Lung (tissue), 12 donors: ENCODE data around the gene KCNA5. TPM values are rescaled to one million over a fixed set of nuclear protein-coding genes. Genes with fewer than 3 reads are reported as not detected.

Experiments used
- ATAC-seq: fragments of 200-7000 bp; cut with Tn5 transposase; one replicate; pipeline ENCODE4 v1.9.1; 2020; ENCODE audit warnings: moderate number of reproducible peaks; ENCODE audit not compliant: insufficient read depth, low FRiP score
- DNase-seq, 3 donors: peaks; one replicate each; pipeline ENCODE4 v3.0.0-alpha.2; 2013 to 2017
- H3K27ac ChIP-seq, 2 donors: one replicate each; pipeline ENCODE4 v1.5.1; 2013; ENCODE audit warnings: mild to moderate bottlenecking in 2 of 2, moderate library complexity in 2 of 2, control low read depth in 1 of 2, inconsistent platforms in 1 of 2, low read depth in 1 of 2, low read length in 1 of 2
- H3K27me3 ChIP-seq, 3 donors: one replicate each; pipeline ENCODE4 v1.5.1; 2013; ENCODE audit warnings: low read length in 2 of 3; ENCODE audit not compliant: control insufficient read depth in 3 of 3, insufficient read depth in 3 of 3
- H3K36me3 ChIP-seq, 4 donors: one replicate each; pipeline ENCODE4 v1.5.1; 2013; ENCODE audit warnings: low read length in 4 of 4, mild to moderate bottlenecking in 1 of 4, moderate library complexity in 1 of 4; ENCODE audit not compliant: control insufficient read depth in 4 of 4, insufficient read depth in 4 of 4
- H3K4me1 ChIP-seq, 5 donors: one replicate each; pipeline ENCODE4 v1.5.1; 2013; ENCODE audit warnings: low read length in 5 of 5, mild to moderate bottlenecking in 2 of 5, moderate library complexity in 1 of 5; ENCODE audit not compliant: control insufficient read depth in 5 of 5, insufficient read depth in 5 of 5
- H3K4me3 ChIP-seq: one replicate; pipeline ENCODE4 v1.5.1; 2013; ENCODE audit warnings: mild to moderate bottlenecking, control low read depth, moderate library complexity
- H3K9ac ChIP-seq, 2 donors: one replicate each; pipeline ENCODE4 v1.5.1; 2013; ENCODE audit warnings: low read length in 2 of 2, control low read depth in 1 of 2; ENCODE audit not compliant: insufficient read depth in 1 of 2
- H3K9me3 ChIP-seq, 4 donors: one replicate each; pipeline ENCODE4 v1.5.1; 2013; ENCODE audit warnings: low read length in 3 of 4, mild to moderate bottlenecking in 1 of 4, moderate library complexity in 1 of 4; ENCODE audit not compliant: control insufficient read depth in 4 of 4, insufficient read depth in 3 of 4
- WGBS, 2 donors: extraction: QIAGEN DNeasy Blood & Tissue Kit; methylation state at CpG; one replicate each; pipeline ENCODE4 v1.1.7; 2013; 5-methylcytosine and 5-hydroxymethylcytosine counted together
- polyA plus RNA-seq, 2 donors: library from polyadenylated mRNA; stranded (reverse); fragments of 200-250 nt; gene quantifications; one replicate each; pipeline ENCODE4 v1.2.1, GENCODE V29; 2013
- total RNA-seq, 2 donors: library from RNA; depleted of rRNA in 1 of 2; stranded (reverse); fragments of >200 nt in 1 of 2; gene quantifications; one replicate each; pipeline ENCODE4 v1.2.1, GENCODE V29; 2014 to 2021
- TF ChIP-seq, protein P1 (sequence below): IDR thresholded peaks from 2 replicates; pipeline ENCODE4 v1.5.1; 2012; ENCODE audit warnings: mild to moderate bottlenecking; ENCODE audit errors: control extremely low read depth, extremely low read depth
- donor health status: control.
- donor health status: control.
- donor health status: Bipolar disorder and iron deficiency.
- donor health status: healthy.
- donor health status: DM: yes; HTN: yes; CAD: no.

Gene KCNA5
- total and polyA plus RNA-seq, 4 donors, result 0.46 to 3.8 (median 2.4) TPM

DNA sequence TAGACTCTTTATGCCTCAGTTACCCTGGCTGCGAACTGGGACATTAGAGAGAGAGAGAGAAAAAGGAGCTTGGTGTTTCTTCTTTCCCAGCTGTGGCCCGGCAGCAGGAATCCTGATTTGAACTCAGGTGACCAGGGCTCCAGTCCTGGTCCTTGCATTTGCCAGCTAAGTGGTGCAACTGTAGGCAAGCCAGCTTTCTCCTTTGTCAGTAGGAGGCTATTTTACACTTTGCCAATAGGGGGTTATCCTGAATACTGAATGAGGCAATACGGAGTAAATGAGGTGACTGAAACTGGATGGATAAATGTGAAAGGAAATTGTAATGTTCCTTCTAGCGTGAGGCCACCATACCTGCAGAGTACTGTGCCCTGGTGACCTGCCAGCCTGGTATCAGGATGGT, 27.8 kb downstream of the KCNA5 start:
- TF ChIP-seq, protein P1, sequence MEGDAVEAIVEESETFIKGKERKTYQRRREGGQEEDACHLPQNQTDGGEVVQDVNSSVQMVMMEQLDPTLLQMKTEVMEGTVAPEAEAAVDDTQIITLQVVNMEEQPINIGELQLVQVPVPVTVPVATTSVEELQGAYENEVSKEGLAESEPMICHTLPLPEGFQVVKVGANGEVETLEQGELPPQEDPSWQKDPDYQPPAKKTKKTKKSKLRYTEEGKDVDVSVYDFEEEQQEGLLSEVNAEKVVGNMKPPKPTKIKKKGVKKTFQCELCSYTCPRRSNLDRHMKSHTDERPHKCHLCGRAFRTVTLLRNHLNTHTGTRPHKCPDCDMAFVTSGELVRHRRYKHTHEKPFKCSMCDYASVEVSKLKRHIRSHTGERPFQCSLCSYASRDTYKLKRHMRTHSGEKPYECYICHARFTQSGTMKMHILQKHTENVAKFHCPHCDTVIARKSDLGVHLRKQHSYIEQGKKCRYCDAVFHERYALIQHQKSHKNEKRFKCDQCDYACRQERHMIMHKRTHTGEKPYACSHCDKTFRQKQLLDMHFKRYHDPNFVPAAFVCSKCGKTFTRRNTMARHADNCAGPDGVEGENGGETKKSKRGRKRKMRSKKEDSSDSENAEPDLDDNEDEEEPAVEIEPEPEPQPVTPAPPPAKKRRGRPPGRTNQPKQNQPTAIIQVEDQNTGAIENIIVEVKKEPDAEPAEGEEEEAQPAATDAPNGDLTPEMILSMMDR, result no peak
- WGBS, 2 donors, result 80 to 85% methylated on average over 4 of the region's 4 CpGs

DNA sequence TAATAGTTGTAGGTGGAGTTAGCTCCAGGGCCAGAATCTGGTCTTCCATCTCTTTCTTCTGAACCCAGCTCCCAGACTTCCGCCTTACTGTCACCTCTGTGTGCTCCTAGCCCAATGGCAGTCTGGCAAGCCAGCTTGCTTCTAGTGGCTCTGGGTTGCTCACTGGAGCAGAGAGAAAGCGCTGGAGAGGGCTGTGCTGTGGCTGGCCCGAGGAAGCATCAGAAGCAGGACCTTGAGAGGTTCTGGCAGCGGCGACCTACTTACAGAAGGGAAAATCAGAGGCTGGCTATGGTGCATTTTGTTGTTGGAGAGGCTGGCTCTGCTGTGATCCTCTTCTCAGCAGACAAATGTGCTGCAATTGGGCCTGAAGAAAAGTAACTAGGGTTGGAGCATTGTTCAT, 28.6 kb downstream of the KCNA5 start:
- ATAC-seq (no peak), DNase-seq (no peak)
- TF ChIP-seq, protein P1, result no peak
- 87 to 99% methylated on average over 5 of the region's 5 CpGs for WGBS, 2 donors
- no peak overlapping the region for H3K9ac ChIP-seq
- H3K9me3 ChIP-seq, result peaks cover 0 to 4% (median 0%) of the 10 kb centered on the region in 4 donors
- peaks cover 3 to 11% (median 5%) of the 10 kb centered on the region in 3 donors for H3K27me3 ChIP-seq
- H3K4me3 ChIP-seq, result no peak overlapping the region
- H3K27ac ChIP-seq, result no peak overlapping the region
- H3K4me1 ChIP-seq, result no peaks in the 10 kb centered on the region
- no peaks in the 10 kb centered on the region for H3K36me3 ChIP-seq

More for the DNA sequence above, 27.8 kb downstream of the KCNA5 start:
- peaks cover 0 to 4% (median 0%) of the 10 kb centered on the region in 4 donors for H3K9me3 ChIP-seq
- DNase-seq, result no peak
- H3K27me3 ChIP-seq, result peaks cover 3 to 8% (median 5%) of the 10 kb centered on the region in 3 donors
- no peaks in the 10 kb centered on the region for H3K4me1 ChIP-seq
- H3K9ac ChIP-seq, result no peak overlapping the region
- no peak overlapping the region for H3K4me3 ChIP-seq
- H3K27ac ChIP-seq, result no peak overlapping the region
- ATAC-seq, result no peak
- H3K36me3 ChIP-seq, result no peaks in the 10 kb centered on the region

DNA sequence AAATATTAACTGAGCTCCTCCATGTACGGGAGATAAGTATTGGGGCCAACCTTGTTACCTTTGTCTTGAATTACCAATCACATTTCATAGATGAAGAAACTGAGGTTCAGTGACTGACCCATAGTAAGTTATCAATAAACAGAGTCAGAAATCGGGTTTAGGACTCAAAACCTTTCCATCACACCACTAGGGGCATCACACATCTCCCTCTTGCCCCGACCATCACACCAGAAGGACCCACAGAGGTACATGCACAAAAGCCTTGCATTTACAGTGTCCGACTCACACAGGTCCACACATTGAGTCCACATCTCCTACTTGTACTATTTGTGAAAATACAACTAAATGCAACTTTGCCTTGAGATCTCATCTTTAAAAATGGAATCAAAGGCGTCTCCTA, 29.4 kb downstream of the KCNA5 start:
- peaks cover 0 to 4% (median 0%) of the 10 kb centered on the region in 4 donors for H3K9me3 ChIP-seq
- no peak overlapping the region for H3K9ac ChIP-seq
- TF ChIP-seq, protein P1, result no peak

DNA sequence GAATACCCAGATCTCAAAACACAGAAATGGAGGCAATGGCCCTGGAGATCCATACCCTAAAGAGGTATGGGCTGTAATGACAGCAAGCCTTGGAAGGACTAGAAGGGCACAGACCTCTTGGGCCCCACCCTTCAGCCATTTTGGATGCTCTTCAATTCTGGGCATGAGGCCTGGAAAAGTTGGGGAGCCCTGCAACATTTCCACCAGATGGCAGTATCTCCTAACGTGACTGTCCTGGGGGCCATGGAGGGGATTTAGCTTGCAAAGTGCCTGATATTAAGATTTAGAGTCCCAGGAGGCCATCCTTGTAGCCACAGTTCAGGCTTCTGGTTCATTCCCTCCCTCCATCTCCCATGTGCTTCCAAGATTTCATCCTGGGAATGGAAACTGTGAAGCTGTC, 30.2 kb downstream of the KCNA5 start:
- Histone ChIP-seq H3K4me1 (peaks cover 0 to 3% (median 0%) of the 10 kb centered on the region in 5 donors), H3K4me3 (no peak overlapping the region), H3K36me3 (no peaks in the 10 kb centered on the region), H3K9me3 (peaks cover 0 to 4% (median 0%) of the 10 kb centered on the region in 4 donors), H3K27me3 (peaks cover 0 to 8% (median 3%) of the 10 kb centered on the region in 3 donors), H3K27ac (no peak overlapping the region), H3K9ac (no peak overlapping the region)
- TF ChIP-seq, protein P1, result no peak
- 48 to 76% methylated on average over 1 of the region's 1 CpG for WGBS, 2 donors
- DNase-seq, result no peak
- no peak for ATAC-seq

More for the DNA sequence above, 29.4 kb downstream of the KCNA5 start:
- 80 to 90% methylated on average over 5 of the region's 5 CpGs for WGBS, 2 donors
- H3K36me3 ChIP-seq, result no peaks in the 10 kb centered on the region
- no peak for DNase-seq
- no peak overlapping the region for H3K27ac ChIP-seq
- ATAC-seq, result no peak
- H3K27me3 ChIP-seq, result peaks cover 1 to 8% (median 3%) of the 10 kb centered on the region in 3 donors
- H3K4me3 ChIP-seq, result no peak overlapping the region
- H3K4me1 ChIP-seq, result peaks cover 0 to 1% (median 0%) of the 10 kb centered on the region in 5 donors
